Panc1 (cell line): ENCODE data around the gene IL34. TPM values are rescaled to one million over a fixed set of nuclear protein-coding genes. Genes with fewer than 3 reads are reported as not detected.

Experiments used
- ATAC-seq: fragments of 200-7000 bp; cut with Tn5 transposase; 2 replicates; pipeline ENCODE4 v1.9.1; 2020; ENCODE audit warnings: mild to moderate bottlenecking, moderate library complexity
- BruUV-seq: library from RNA; stranded (reverse); fragments of 400-500 nt; replicated peaks from 2 replicates; lab custom pipeline; 2021; lab: Mats Ljungman, UMichigan
- CTCF ChIA-PET: fragments of 300-600 bp; sonication (Branson Sonifier 250); formaldehyde crosslinking; loops from one replicate; lab custom pipeline; 2022; ENCODE audit warnings: antibody characterized with exemption; lab: Charles Lee
- POLR2A ChIA-PET: fragments of 300-600 bp; sonication (Branson Sonifier 250); formaldehyde crosslinking; loops from one replicate; lab custom pipeline; 2022; ENCODE audit warnings: antibody characterized with exemption; lab: Charles Lee
- DNase-seq: peaks from one replicate; pipeline ENCODE4 v3.0.0-alpha.2; 2010; ENCODE audit warnings: low read depth, low spot score
- H3K27ac ChIP-seq: 2 replicates; pipeline ENCODE4 v1.5.1; 2011; ENCODE audit warnings: mild to moderate bottlenecking, low read length, inconsistent platforms
- H3K27me3 ChIP-seq: fragments of 200-500 bp; sonication (Bioruptor generic); 2 replicates; pipeline ENCODE4 v1.6.0; 2014; ENCODE audit warnings: low read length, inconsistent platforms; ENCODE audit not compliant: control insufficient read depth, insufficient read depth
- H3K36me3 ChIP-seq: fragments of 200-500 bp; sonication (Bioruptor generic); 2 replicates; pipeline ENCODE4 v1.5.1; 2014; ENCODE audit warnings: inconsistent platforms, mild to moderate bottlenecking, low read length, moderate library complexity; ENCODE audit not compliant: control insufficient read depth, insufficient read depth
- H3K4me1 ChIP-seq: 2 replicates; pipeline ENCODE4 v1.5.1; 2011; ENCODE audit warnings: inconsistent platforms, mild to moderate bottlenecking, low read length, moderate library complexity; ENCODE audit not compliant: control insufficient read depth, insufficient read depth
- H3K4me3 ChIP-seq, 2 experiments: 2 replicates each; pipeline ENCODE4 v1.5.1; 2011 to 2012; ENCODE audit warnings: low read depth in 2 of 2, low read length in 2 of 2, mild to moderate bottlenecking in 2 of 2, inconsistent platforms in 1 of 2, moderate library complexity in 1 of 2
- H3K9me3 ChIP-seq: fragments of 200-500 bp; sonication (Bioruptor generic); 2 replicates; pipeline ENCODE4 v1.5.1; 2014; ENCODE audit warnings: low read depth, mild to moderate bottlenecking, inconsistent platforms, low read length, moderate library complexity; ENCODE audit not compliant: control insufficient read depth, insufficient read depth
- CTCF ChIP-seq: fragments of 450-650 bp; IDR thresholded peaks from 2 replicates; pipeline ENCODE4 v1.5.1; 2017; ENCODE audit warnings: mild to moderate bottlenecking
- POLR2AphosphoS5 ChIP-seq: IDR thresholded peaks from 2 replicates; pipeline ENCODE4 v1.6.1; 2012; ENCODE audit warnings: mild to moderate bottlenecking, low read depth, low read length, moderate library complexity
- REST ChIP-seq, 2 experiments: IDR thresholded peaks; 2 replicates each; pipeline ENCODE4 v1.6.1; 2011 to 2012; ENCODE audit warnings: low read depth in 2 of 2, control low read depth in 1 of 2, low read length in 1 of 2, mild to moderate bottlenecking in 1 of 2, moderate library complexity in 1 of 2; ENCODE audit not compliant: insufficient read depth in 1 of 2
- SIN3A ChIP-seq: IDR thresholded peaks from 2 replicates; pipeline ENCODE4 v1.6.1; 2012; ENCODE audit warnings: low read depth, mild to moderate bottlenecking, low read length, moderate library complexity, borderline replicate concordance; ENCODE audit not compliant: insufficient read depth
- TCF7L2 ChIP-seq: IDR thresholded peaks from 2 replicates; pipeline ENCODE4 v1.6.1; 2011; ENCODE audit warnings: mild to moderate bottlenecking, low read depth, low read length, inconsistent platforms
- in situ Hi-C: cut with HindIII; loops from 2 replicates; pipeline ENCODE4 v1.10.0; 2016; ENCODE audit warnings: low sequenced_read_pairs, low pct_unique_long_range_greater_than_20kb
- intact Hi-C: fragments of 100-400 bp; cut with micrococcal nuclease; formaldehyde crosslinking; loops from one replicate; pipeline ENCODE4 v1.10.0; 2022; ENCODE audit not compliant: unreplicated experiment
- total RNA-seq: library from RNA; stranded (reverse); gene quantifications from one replicate; pipeline ENCODE4 v1.2.1, GENCODE V29; 2021; ENCODE audit not compliant: unreplicated experiment

IL34 gene
- total RNA-seq, 1 experiment from 2014 or later, result 5.8 TPM

GRCh38 chr16:70656712-70657263 lies 10.4 kb downstream of the IL34 start:
- ChIA-PET POLR2A (no interaction called here), CTCF (no interaction called here)
- no peaks in the 10 kb centered on the region for H3K27me3 ChIP-seq
- ATAC-seq (no peak), DNase-seq (no peak)
- no peaks in the 10 kb centered on the region for H3K4me1 ChIP-seq
- H3K9me3 ChIP-seq, result no peaks in the 10 kb centered on the region
- intact Hi-C loops, result loop anchor here (10.0 kb wide), 1 partner anchor 82 kb away; no protein-coding TSS in a partner anchor
- no peak overlapping the region for H3K27ac ChIP-seq
- TF ChIP-seq SIN3A (no peak), REST (IDR thresholded peaks at IDR 0.05; ENCODE audit: insufficient read depth in 1 of 2, low read depth in 2 of 2, low read length in 1 of 2) (no peak)
- in situ Hi-C loops, result no loop called here
- no peak overlapping the region for H3K4me3 ChIP-seq
- no peaks in the 10 kb centered on the region for H3K36me3 ChIP-seq
- no TSS peak for BruUV-seq

- ATAC-seq, result no peak
- Histone ChIP-seq H3K27me3 (no peaks in the 10 kb centered on the region), H3K9me3 (no peaks in the 10 kb centered on the region), H3K4me3 (no peak overlapping the region), H3K27ac (no peak overlapping the region), H3K4me1 (no peaks in the 10 kb centered on the region), H3K36me3 (no peaks in the 10 kb centered on the region)
- TF ChIP-seq SIN3A (no peak), POLR2AphosphoS5 (no peak), CTCF (no peak), REST (IDR thresholded peaks at IDR 0.05; ENCODE audit: insufficient read depth in 1 of 2, low read depth in 2 of 2, low read length in 1 of 2) (no peak), TCF7L2 (no peak)
- in situ Hi-C loops (no loop called here), intact Hi-C loops (loop anchor here (10.0 kb wide), 1 partner anchor 83 kb away; no protein-coding TSS in a partner anchor)
- DNase-seq, result no peak
- POLR2A ChIA-PET, result no interaction called here
- CTCF ChIA-PET, result no interaction called here
- BruUV-seq, result no TSS peak
Measured at GRCh38 chr16:70657956-70658355, 11.6 kb downstream of the IL34 start.
